ENCODE results near the gene PKNOX1.
"Not testable (repeated sequence)": the region's sequence is repeated elsewhere in the genome, so short reads cannot be mapped to it uniquely, and the experiment has no call there.

DNA sequence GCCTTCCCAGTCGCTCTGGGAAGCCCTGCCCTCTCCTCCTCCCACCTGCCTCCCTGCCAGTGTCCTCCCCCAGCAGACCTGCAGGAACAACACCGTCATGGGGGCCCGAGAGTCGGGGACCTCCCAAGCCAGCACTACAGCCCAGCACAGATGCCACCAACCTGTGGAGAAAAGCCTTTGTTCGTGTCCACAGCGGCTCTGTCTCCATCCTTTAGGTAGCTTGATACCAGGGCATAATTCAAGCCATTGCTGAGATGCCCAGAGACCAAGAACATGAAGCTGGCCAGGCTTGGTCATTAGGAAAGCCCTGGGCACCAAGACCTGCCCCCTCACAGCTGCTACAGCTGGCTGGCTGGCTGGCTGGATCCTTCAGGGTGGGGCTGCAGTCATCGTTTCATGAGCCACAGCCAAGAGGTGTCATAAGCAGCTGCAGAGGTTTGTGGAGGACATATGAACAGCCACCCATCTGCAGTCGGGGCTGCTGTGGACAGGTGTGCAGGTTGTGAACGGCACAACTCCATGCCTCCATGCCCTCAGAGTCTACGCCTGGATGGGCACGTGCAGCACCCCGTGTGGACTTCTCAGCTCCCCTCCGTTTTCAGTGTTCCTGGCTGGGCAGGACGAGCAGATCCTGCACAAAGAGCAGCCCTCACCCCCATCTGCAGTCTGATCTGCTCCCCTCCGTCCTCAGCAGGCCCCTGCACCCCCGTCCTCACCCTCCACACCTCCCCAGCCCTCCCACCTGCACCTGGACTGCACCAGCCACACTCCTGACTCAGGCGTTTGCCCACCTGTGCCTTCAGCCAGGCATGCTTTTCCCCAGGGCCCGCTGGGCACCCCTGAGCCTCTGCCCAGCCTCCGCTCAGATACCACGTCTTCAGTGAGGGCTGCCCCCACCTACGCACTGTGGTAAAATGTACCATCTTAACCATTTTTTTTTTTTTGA is 71.8 kb downstream of the PKNOX1 start:
- not testable (repeated sequence) for TF ChIP-seq YY1 (IDR thresholded peaks at IDR 0.05; ENCODE audit: insufficient read depth, insufficient read length); ZNF274 (IDR thresholded peaks at IDR 0.05; ENCODE audit: low read depth, low read length)

Measured in NT2/D1 (cell line).